GM19023 (cell line): ENCODE data around the gene COL24A1.
"Not testable (repeated sequence)": the region's sequence is repeated elsewhere in the genome, so short reads cannot be mapped to it uniquely, and the experiment has no call there.

ENCODE experiments used
- ATAC-seq: cut with Tn5 transposase; IDR thresholded peaks from one replicate; pipeline ENCODE4 v1.9.1; 2021; ENCODE audit warnings: mild to moderate bottlenecking, moderate library complexity; ENCODE audit not compliant: unreplicated experiment

The COL24A1 gene

GRCh38 chr1:86084998-86085397 is 71.6 kb downstream of the COL24A1 start:
- ATAC-seq = no peak

- no peak for ATAC-seq
Measured at GRCh38 chr1:86082183-86082582, 74.4 kb downstream of the COL24A1 start.

- not testable (repeated sequence) for ATAC-seq
Measured at GRCh38 chr1:86072474-86072873, 84.1 kb downstream of the COL24A1 start.

- not testable (repeated sequence) for ATAC-seq
Measured at GRCh38 chr1:86071870-86072269, 84.7 kb downstream of the COL24A1 start.

- ATAC-seq = no peak
Measured at GRCh38 chr1:86069757-86070145, 86.8 kb downstream of the COL24A1 start.

- no peak for ATAC-seq
Measured at GRCh38 chr1:86068841-86069756, 87.5 kb downstream of the COL24A1 start.

GRCh38 chr1:86068271-86068721 is 88.3 kb downstream of the COL24A1 start:
- ATAC-seq = no peak

GRCh38 chr1:86067626-86068025 is 88.9 kb downstream of the COL24A1 start:
- no peak for ATAC-seq

GRCh38 chr1:86064899-86065298 is 91.7 kb downstream of the COL24A1 start:
- ATAC-seq = no peak

GRCh38 chr1:86063721-86064120 is 92.9 kb downstream of the COL24A1 start:
- ATAC-seq = no peak

GRCh38 chr1:86062453-86062852 is 94.1 kb downstream of the COL24A1 start:
- ATAC-seq = no peak

- ATAC-seq = no peak
Measured at GRCh38 chr1:86061551-86061990, 95.0 kb downstream of the COL24A1 start.

- no peak for ATAC-seq
Measured at GRCh38 chr1:86054396-86054795, 102.2 kb downstream of the COL24A1 start.

GRCh38 chr1:86052948-86053698 is 103.4 kb downstream of the COL24A1 start:
- no peak for ATAC-seq

GRCh38 chr1:86035101-86035500 is 121.5 kb downstream of the COL24A1 start:
- no peak for ATAC-seq

GRCh38 chr1:86030180-86030579 is 126.4 kb downstream of the COL24A1 start:
- ATAC-seq = no peak

- ATAC-seq = no peak
Measured at GRCh38 chr1:86018283-86018923, 138.2 kb downstream of the COL24A1 start.

- peak; percentile 70 for ATAC-seq
Measured at GRCh38 chr1:86016076-86016759, 140.4 kb downstream of the COL24A1 start.

GRCh38 chr1:86015375-86015774 is 141.2 kb downstream of the COL24A1 start:
- peak; percentile 2 for ATAC-seq

- ATAC-seq = no peak
Measured at GRCh38 chr1:86000601-86001000, 156.0 kb downstream of the COL24A1 start.
